AG09319 (cell line): ENCODE results near the gene POLR2I.

Source experiments
- DNase-seq: peaks from one replicate; pipeline ENCODE4 v3.0.0-alpha.2; 2010; ENCODE audit warnings: low read depth; ENCODE audit errors: extremely low read depth
- TF ChIP-seq, protein P1 (sequence below): IDR thresholded peaks from 2 replicates; pipeline ENCODE4 v1.5.1; 2011; ENCODE audit warnings: low read depth, mild to moderate bottlenecking, inconsistent platforms, low read length, moderate library complexity

Gene POLR2I

DNA sequence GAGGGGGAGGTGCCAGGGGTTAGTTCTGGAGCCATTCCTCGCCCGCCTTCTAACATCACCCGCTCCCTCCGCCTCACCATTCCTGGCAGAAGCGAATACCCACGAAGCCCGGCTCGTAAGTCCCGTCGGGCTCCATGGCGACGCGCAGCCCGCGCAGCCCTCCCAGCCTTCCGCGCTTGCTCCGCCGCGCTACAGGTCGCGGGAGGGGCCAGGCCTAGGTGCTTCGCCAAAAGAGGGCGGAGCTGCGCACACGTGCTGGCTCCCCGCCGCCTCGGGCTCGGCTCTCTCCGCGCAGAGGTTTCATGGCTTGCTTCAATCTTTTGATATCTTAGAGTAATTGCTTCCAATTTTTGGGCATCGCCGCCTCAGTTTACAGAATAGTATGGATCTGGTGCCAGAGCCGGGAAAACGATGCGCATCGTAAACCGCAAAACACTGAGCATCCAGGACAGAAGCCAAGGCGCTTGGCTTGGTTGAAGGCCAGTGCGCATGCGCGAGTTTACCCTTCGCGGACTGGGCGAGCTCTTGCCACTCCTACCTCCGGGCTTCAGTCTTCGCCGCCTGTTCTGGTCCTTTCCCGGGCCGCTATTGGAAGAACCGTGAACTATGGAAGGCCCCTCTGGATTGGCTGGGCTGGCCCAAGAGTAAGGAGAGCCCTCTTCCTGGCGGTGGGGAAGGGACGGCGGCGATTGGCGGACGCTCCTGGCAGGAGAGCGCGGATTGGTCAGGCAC, at the start of gene POLR2I:
TSS of gene POLR2I (minus strand) at position 155 of the 732 bp plus-strand sequence. CDS start at position 136, 19 bp downstream.
- peak; percentile 100 for DNase-seq
- TF ChIP-seq, protein P1, sequence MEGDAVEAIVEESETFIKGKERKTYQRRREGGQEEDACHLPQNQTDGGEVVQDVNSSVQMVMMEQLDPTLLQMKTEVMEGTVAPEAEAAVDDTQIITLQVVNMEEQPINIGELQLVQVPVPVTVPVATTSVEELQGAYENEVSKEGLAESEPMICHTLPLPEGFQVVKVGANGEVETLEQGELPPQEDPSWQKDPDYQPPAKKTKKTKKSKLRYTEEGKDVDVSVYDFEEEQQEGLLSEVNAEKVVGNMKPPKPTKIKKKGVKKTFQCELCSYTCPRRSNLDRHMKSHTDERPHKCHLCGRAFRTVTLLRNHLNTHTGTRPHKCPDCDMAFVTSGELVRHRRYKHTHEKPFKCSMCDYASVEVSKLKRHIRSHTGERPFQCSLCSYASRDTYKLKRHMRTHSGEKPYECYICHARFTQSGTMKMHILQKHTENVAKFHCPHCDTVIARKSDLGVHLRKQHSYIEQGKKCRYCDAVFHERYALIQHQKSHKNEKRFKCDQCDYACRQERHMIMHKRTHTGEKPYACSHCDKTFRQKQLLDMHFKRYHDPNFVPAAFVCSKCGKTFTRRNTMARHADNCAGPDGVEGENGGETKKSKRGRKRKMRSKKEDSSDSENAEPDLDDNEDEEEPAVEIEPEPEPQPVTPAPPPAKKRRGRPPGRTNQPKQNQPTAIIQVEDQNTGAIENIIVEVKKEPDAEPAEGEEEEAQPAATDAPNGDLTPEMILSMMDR = no peak

DNA sequence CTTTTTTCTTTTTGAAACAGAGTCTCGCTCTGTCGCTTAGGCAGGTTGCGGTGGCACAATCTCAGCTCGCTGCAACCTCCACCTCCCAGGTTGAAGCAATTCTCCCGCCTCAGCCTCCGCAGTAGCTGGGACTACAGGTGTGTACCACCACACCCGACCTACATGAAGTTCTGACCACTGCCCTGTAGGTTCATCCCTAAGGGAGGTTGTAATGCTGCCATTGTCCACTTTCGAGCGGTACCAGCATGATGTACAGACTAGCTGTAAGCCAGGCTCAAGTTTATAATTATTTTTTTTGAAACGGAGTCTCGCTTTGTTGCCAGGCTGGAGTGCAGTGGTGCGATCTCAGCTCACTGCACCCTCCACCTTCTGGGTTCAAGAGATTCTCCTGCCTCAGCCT, 49.1 kb upstream of the POLR2I start:
- no peak for DNase-seq
- TF ChIP-seq, protein P1 = no peak

DNA sequence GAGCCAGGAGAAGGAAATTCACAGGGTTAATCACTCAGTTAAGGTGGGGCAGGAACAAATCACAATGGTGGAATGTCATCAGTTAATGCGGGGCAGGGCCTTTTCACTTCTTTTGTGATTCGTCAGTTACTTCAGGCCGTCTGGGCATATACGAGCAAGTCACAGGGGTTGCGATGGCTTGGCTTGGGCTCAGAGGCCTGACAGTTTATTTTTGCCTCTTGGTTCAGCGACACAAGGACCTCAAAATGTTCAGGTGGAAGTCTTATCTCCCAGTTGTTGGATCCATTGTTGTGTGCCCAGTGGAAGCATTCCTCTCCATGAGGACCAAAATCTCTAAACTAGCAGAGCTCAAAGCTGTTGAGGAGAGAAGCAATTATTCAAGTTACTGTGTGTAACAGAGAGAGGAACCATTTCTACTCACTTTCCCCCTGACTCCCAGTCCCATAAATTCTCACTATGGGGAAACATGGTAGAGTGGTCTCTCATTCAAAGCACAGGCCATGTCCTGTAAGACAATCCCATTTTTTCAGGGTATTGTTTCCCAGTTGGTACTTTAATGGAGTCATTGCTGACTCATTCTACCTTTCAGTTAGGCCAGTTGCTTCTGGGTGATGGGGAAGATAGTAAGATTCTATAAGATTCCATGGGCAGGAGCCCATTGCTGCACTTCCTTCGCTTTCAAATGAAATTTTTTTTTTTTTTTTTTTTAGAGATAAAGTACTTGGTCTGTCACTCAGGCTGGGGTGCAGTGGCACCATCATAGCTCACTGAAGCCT, 46.3 kb upstream of the POLR2I start:
- DNase-seq = no peak
- TF ChIP-seq, protein P1 = no peak

DNA sequence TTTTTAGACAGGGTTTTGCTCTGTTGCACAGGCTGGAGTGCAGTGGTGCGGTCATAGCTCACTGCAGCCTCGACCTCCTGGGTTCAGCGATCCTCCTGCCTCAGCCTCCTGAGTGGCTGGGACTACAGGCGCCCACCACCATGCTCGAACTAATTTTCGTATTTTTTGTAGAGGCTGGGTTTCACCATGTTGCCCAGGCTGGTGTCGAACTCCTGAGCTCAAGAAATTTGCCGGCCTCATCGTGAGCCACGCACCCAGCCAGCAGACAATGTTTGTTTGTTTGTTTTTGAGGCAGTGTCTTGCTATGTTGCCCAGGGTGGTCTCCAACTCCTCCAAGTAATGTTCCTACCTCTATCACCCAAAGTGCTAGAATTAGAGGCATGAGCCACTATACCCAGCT, 38.5 kb upstream of the POLR2I start:
- TF ChIP-seq, protein P1 = no peak
- no peak for DNase-seq

DNA sequence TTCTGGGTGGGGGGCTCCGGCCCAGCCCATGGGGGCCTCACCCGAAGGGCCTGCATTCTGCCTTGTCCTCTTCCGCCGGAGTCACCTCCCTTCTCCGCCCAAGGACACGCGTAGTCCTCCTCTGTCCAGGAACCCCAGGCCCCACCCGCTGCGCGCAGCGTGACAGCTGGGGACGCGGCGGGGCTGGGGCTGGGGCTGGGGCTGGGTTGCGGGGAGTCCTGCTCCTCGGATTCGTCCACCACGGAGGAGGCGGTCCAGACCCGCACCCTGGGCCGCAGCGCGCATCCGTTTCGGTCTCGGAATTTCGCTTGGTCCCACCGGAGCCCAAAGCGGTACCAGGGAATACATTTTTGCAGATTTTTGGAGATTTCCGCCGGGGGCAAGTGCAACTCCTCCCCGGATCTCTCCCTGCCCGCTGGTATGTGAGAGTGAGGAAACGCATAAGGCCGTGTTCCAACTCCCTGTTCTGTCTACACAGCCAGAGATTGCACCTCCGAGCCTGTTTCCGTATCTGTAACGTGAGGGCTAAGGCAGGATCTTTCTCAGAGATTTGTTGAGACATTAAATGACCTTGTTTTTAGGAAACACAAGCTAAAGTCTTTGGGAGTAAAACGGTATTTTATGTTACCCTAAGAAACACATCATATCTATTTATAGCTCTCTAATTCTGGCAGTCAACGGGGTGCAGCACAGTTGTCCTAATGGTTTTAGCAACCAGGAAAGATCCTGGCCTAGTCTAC, 37.8 kb upstream of the POLR2I start, which contains the start of gene COX7A1:
TSS of gene COX7A1 (minus strand) at position 96 of the 740 bp plus-strand sequence. CDS start at position 56, 40 bp downstream.
- TF ChIP-seq, protein P1 = no peak
- DNase-seq = no peak

DNA sequence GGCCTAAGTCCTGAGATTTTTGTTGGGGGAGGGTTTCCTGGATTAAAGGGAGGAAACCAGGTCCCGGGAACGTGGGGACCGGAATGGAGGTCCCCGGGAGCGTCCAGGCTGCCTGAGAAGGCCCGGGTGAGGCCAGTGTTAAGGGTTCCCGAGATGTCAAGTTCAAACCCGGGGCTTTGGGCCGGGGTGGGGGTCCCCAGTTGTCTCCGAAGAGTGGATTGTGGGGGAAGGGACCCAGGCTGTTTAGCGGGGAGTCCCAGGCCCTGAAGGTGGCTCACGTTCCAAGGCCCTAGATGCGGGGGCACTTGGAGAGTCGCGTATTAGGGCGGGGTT, 37.3 kb upstream of the POLR2I start:
- DNase-seq = no peak
- TF ChIP-seq, protein P1 = no peak
